Measurements from ENCODE around the gene ZNF385C. TPM values are rescaled to one million over a fixed set of nuclear protein-coding genes. Genes with fewer than 3 reads are reported as not detected.
"Not testable (repeated sequence)": the region's sequence is repeated elsewhere in the genome, so short reads cannot be mapped to it uniquely, and the experiment has no call there.

ZNF385C gene, protein sequence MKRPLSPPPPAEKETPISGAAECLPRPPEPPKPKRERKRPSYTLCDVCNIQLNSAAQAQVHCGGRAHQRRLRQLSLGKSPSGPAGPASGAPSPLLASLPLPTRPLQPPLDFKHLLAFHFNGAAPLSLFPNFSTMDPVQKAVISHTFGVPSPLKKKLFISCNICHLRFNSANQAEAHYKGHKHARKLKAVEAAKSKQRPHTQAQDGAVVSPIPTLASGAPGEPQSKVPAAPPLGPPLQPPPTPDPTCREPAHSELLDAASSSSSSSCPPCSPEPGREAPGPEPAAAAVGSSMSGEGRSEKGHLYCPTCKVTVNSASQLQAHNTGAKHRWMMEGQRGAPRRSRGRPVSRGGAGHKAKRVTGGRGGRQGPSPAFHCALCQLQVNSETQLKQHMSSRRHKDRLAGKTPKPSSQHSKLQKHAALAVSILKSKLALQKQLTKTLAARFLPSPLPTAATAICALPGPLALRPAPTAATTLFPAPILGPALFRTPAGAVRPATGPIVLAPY
- not detected in 2 replicates for total RNA-seq

- DNase-seq: no peak
These were observed at the start of gene ZNF385C for GRCh38 chr17:42097691-42098631. Gene ZNF385C (minus strand): TSS chr17:42098473. CDS start chr17:42063056, 35,417 bp downstream.

DNA sequence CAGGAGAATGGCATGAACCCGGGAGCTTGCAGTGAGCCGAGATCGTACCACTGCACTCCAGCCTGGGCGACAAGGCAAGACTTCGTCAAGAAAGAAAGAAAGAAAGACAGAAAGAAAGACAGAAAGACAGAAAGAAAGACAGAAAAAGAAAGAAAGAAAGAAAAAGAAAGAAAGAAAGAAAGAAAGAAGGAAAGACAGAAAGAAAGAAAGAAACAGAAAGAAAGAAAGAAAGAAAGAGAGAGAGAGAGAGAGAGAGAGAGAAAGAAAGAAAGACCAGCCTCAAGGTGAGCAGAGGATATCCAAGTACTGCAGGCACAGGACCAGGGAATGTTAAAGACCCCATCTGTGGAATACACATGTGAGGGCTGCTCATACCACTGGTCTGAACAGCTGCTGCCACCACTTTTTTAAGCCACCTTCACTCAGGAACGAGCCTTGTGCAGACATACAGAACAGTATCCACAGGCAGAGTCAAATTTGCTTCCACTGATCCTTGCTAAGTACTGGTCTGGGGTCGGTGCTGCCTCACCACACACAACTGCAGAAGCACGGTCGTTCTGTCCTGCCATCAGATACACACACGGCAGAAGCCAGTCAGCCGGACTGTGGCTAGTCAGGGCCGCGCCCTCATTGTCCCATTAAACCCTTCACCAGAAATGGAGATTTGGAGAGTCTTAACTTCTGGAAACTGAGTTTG, 48.8 kb upstream of the ZNF385C start:
- DNase-seq: no peak

DNA sequence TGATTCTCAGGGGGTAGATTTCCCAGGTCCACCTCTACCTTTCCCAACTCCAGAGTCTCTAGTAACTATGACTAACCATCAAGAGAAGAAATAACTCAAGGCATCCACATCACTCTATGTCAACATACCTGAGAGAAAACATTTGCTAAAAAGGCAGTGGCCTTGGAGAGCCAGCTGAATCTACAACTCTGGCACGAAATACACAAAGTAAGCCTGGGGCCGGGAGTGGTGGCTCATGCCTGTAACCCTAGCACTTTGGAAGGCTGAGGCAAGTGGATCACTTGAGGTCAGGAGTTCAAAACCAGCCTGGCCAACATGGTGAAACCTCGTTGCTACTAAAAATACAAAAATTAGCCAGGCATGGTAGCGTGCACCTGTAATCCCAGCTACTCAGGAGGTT, 44.9 kb upstream of the ZNF385C start:
- not testable (repeated sequence) for DNase-seq

DNA sequence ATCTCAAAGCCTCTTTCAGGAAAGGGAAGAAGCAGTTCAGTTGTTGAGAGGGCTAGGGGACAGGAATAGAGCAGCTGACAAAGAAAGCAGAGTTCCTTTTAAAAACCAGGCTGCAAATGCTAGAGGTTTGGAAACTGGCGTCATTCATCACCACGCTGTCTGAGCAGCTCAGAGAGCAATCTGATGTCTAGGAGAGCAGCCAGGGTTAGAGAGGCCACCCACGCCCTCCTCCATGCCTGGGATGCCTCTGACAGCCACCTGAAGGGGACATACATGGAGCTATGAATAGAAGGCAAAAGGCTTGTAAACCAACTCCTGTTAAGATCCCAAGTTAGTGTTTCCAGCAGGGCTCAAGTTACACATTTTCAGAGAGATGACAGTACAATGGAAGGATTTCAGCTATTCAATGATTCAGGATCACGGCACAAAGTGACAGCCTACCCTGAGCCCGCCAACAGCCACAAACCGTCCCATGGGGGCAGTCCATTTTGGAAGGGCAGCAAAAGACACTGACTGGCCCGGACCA, 44.2 kb upstream of the ZNF385C start:
- DNase-seq: no peak

- no peak for DNase-seq
These were observed 43.1 kb upstream of the ZNF385C start for GRCh38 chr17:42141382-42141781.

- DNase-seq: not testable (repeated sequence)
These were observed 42.4 kb upstream of the ZNF385C start for GRCh38 chr17:42140690-42141089.

DNA sequence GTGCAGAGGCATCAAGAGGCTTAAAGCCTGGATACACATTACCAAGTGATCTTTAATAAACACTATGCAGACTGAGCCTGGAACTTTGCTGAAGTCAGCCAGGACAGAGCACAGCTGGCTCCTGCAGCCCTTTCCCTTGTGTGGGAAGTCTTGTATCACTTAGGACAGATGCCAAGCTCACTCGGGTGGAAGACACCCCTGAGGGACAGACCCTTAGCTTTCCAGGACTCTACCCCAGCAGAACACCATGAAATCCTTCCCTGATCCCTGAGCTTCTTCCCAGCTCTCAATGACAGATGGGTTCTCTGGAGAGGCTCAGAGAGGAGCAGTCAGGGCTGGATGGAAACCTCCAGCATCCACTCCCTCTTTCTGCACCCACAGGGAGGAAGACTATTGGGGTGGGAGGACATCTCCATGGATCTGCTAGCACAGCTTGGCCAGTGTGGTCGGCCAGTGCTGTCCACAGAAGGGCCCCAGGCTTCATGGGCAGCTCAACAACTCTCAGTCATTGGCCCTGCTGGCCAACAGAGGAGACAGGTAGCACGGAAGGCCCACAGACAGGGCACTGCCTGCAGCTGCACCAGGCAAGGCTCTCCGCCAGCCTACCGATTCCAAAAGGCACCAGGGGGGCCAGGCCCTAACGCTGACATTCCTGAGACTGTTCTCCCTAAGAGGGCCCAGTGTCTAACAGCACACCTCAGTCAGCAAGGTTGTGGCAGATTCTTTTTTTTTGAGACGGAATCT, 40.6 kb upstream of the ZNF385C start:
- DNase-seq: peak; percentile 20

DNA sequence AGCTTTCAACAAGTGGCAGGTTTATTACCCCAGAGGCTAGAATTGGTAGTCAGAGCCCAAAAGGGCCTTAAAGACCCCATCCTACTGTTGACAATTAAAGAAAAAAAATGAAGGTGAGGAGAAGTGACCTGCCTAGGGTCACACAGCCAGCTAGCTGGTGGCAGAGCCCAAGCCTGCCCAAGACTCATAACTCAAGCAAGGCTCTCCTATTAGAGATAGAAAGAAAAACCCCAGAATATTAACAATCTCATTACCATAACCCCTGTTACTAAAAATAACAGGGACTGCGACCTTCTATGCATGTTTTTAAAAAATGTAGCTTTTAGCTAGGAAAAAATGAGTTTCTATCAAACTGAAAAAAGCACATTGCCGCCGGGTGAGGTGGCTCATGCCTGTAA, 38.4 kb upstream of the ZNF385C start:
- DNase-seq: no peak

DNA sequence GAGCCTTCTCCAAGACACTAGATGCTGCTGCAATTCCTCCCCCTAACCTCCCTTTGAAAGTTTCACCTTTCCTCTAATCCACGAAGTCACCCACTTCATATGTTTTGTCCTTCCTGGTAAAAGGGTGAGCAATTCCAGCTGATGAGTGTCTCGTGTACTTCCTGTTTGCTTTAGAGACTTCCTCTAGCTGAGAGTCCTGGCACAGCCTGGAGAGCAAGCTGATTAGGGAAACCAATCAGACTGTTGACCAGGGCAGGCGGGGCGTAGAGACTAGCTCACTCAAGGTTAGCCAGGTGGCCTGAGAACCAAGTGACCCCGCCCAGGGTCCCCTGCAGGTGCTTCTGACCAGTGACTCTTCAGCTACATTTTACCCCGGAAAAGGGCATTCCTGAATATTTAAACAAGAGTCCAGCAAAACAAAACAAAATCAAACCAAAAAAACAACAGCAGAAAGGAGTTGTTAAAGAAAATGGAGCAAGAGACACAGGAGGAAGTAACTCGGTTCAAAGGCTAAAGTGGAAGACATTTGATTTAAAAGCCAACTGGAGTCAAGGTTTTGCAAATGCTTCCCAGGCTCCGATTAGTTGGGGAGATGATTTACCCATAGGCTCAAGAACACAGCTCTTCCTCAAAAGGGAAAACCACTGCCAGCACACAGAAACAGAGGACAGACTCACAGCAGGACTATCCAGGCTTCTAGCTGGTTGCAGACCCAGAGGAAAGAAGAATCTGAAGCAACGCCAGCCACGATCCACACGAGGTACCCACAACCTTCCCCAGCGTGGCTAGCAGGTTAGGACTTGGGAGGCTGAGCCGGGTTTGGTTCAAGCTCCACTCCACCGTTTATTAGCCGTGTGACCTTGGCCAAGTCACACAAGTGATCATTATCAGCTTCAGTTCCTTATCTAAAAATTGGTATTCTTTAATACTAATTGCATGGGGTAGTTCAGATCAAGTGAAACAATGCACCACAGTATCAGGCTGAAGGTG, 37.7 kb upstream of the ZNF385C start:
- DNase-seq: peak; percentile 93

DNA sequence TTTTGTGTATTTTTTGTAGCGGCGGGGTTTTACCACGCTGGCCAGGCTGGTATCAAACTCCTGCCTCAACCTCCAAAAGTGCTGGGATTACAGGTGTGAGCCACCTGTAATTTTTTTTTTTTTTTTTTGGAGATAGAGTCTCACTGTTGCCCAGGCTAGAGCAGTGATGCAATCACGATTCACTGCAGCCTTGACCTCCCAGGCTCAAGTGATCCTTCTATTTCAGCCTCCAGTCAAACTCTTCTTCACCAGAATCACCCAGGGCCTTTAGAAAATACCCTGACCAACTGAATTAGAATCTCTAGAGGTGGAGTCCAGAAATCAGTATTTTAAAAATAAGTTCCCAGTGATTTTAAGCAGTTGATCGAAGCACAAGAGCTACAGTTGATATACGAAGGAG, 36.9 kb upstream of the ZNF385C start:
- no peak for DNase-seq

DNA sequence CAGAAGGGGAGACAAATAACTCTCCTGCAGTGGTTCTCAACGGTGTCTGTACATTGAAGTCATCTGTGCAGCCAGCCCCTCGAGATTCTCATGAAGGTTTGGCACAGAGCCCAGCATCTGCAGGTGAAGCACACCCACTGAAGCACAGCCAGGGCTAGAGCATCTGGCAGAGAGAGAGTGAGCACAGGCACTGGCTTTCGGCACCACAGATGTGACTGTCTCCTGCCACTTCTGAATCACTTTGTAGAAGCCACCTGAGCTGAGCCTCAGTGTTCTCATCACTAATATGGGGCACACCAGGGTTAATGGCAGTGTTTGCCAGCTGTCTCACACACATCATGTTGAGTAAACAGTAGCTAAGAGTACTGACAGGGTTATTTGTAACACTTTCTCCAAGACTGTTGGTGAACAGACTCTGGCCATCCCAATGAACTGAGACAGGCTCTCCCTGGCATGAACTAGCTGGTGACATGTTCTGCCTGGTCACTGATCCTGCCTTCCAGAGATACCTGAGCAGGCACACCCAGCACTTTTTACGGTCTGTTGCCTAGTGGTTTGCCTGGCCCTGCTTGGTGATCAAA, 35.3 kb upstream of the ZNF385C start:
- DNase-seq: peak; percentile 32

DNA sequence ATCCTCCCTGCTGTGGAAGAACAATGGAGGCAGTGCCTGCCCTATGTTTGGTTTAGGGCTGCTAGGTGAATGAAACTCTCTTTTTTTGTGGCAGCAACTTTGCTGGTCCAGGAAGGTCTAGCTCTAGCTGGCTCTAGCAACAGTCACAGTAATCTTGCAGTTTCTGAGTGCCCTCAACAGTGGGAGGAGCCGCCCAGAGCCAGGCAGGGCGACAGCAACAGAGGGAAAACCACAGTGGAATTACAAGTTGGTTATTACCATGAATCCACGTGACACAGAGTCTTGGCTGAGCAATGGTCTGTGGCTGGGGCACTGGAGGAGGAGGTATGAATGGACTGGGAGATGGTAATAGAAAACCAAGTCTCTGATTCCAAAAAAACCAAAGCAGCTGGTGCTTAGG, 34.7 kb upstream of the ZNF385C start:
- peak; percentile 61 for DNase-seq

- peak; percentile 85 for DNase-seq
These were observed 33.7 kb upstream of the ZNF385C start for GRCh38 chr17:42131981-42132432.

DNA sequence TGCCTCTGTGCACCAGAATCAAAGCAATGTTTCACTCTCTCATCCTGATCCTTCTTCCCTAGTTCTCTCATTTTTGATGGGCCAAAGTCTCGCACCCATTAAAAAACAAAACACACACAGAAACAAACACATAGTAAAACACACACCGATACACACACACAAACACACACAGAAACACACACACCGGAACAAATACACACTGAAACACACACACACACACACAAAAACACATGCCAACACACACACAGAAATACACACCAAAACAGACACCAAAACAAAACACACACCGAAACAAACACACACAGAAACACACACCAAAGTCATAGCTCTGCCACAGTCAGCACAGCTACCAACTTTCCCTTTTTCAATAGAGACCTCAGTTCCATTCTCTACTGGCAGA, 33.0 kb upstream of the ZNF385C start:
- no peak for DNase-seq

DNA sequence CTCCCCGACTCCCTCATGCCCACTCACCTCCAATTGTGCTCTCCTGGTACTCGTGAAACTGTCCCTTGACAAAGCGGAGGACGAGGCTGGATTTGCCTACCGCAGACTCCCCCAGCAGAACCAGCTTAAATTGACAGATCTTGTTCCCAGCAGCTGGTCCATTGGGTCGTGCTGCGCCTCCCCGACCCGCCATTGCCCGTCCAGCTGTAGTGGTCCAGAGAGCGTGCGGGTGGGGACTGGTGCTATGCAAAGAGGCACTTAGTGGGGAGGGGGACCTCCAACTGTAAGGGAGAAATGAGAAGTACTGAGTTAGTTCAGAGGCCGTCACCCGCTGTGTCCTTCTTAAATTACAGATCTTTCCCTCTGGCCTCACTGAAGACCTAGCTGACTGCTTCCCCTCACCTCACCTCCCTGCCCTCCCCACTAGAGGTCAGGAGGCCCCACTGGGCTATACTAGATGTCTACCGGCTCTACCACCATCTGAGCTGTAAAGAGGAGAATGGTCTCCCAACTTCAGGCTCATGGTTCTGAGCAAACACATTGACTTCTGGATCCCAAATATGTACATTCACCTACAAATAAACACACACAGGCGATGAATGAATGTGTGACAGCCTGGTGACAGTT, 32.1 kb upstream of the ZNF385C start:
- DNase-seq: peak; percentile 24

GRCh38 chr17:42129109-42129837, 31.0 kb upstream of the ZNF385C start:
- DNase-seq: no peak

DNA sequence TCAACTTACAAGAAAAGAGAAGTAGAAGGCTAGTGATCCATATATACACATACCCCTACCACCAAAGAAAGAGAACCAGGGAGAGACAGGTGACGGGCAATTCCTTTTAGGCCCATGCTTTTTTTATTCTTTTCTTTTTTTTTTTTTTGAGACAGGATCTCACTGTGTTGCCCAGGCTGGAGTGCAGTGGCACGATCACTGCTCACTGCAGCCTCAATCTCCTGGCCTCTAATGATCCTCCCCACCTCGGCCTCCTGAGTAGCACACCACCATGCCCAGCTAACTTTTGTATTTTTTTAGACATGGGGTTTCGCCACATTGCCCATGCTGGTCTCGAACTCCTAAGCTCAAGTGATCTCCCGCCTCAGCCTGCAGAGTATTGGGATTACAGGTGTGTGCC, 29.1 kb upstream of the ZNF385C start:
- no peak for DNase-seq

- DNase-seq: no peak
These were observed 28.6 kb upstream of the ZNF385C start for GRCh38 chr17:42126836-42127235.

DNA sequence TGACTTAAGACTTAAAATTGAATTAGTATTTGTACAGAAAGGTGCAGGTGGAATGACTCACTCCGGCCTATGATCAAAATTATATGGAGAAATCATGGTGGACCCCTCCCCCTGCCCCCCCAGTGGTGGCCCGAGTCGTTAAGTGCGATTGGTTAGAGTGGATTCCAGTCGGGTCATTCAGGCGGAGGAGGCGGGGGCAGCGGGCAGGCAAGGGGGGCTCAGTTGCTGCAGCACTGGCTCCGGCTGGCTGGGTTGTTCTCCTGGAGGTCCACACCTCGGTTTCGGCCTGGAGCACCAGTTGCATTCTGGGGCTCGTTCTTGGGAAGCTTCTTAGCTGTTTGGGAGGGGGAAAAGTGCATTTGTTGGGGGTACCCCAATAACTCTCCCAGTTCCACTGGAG, 27.3 kb upstream of the ZNF385C start:
- no peak for DNase-seq

Measured in dermis blood vessel endothelial cell (primary cell).